Liver (tissue), 9 donors: ENCODE data around the gene SLC38A10. TPM values are rescaled to one million over a fixed set of nuclear protein-coding genes. Genes with fewer than 3 reads are reported as not detected.

Source experiments
- DNase-seq: peaks from one replicate; pipeline ENCODE4 v3.0.0-alpha.2; 2017; ENCODE audit warnings: low spot score
- H3K27ac ChIP-seq, 2 donors: one replicate each; pipeline ENCODE4 v1.7.0; 2013; ENCODE audit warnings: inconsistent platforms in 2 of 2, low read length in 2 of 2, control low read depth in 1 of 2, low read depth in 1 of 2, mild to moderate bottlenecking in 1 of 2
- H3K27me3 ChIP-seq, 4 donors: one replicate each; pipeline versions ENCODE4 v1.6.1 to v1.7.0; 2013; ENCODE audit warnings: low read length in 3 of 4, inconsistent platforms in 1 of 4, mild to moderate bottlenecking in 1 of 4, moderate library complexity in 1 of 4; ENCODE audit not compliant: control insufficient read depth in 4 of 4, insufficient read depth in 4 of 4
- H3K36me3 ChIP-seq, 4 donors: one replicate each; pipeline versions ENCODE4 v1.6.1 to v1.7.0; 2013; ENCODE audit warnings: low read length in 3 of 4, mild to moderate bottlenecking in 3 of 4, low read depth in 1 of 4, moderate library complexity in 1 of 4; ENCODE audit not compliant: control insufficient read depth in 4 of 4, insufficient read depth in 3 of 4
- H3K4me1 ChIP-seq, 4 donors: one replicate each; pipeline versions ENCODE4 v1.6.1 to v1.7.0; 2013; ENCODE audit warnings: low read length in 3 of 4, mild to moderate bottlenecking in 3 of 4, moderate library complexity in 1 of 4; ENCODE audit not compliant: control insufficient read depth in 4 of 4, insufficient read depth in 4 of 4
- H3K4me3 ChIP-seq, 3 donors: one replicate each; pipeline versions ENCODE4 v1.6.1 to v1.7.0; 2013; ENCODE audit warnings: low read length in 3 of 3, control low read depth in 1 of 3, low read depth in 1 of 3, mild to moderate bottlenecking in 1 of 3
- H3K9ac ChIP-seq, 2 donors: one replicate each; pipeline ENCODE4 v1.7.0; 2013; ENCODE audit warnings: low read length in 2 of 2, mild to moderate bottlenecking in 2 of 2, moderate library complexity in 2 of 2, control low read depth in 1 of 2, low read depth in 1 of 2
- H3K9me3 ChIP-seq, 4 donors: one replicate each; pipeline versions ENCODE4 v1.6.1 to v1.7.0; 2013; ENCODE audit warnings: low read length in 3 of 4; ENCODE audit not compliant: control insufficient read depth in 4 of 4
- ATF3 ChIP-seq: IDR thresholded peaks from 2 replicates; pipeline ENCODE4 v1.6.1; 2016; ENCODE audit warnings: antibody characterized with exemption
- CTCF ChIP-seq: fragments of 150-350 bp; IDR thresholded peaks from 2 replicates; pipeline ENCODE4 v1.5.1; 2017; ENCODE audit warnings: improper control_type of control experiment, low read depth, low read length; ENCODE audit not compliant: missing input control
- EGR1 ChIP-seq, 2 donors: IDR thresholded peaks; 2 replicates each; pipeline ENCODE4 v1.6.1; 2016 to 2018; ENCODE audit warnings: antibody characterized with exemption in 2 of 2, low read depth in 2 of 2
- FOXA1 ChIP-seq: IDR thresholded peaks from 2 replicates; pipeline ENCODE4 v1.6.1; 2016; ENCODE audit warnings: antibody characterized with exemption
- FOXA2 ChIP-seq: IDR thresholded peaks from 2 replicates; pipeline ENCODE4 v1.6.1; 2016; ENCODE audit warnings: antibody characterized with exemption
- GABPA ChIP-seq, 2 donors: IDR thresholded peaks in 1 of 2; conservative IDR thresholded peaks in 1 of 2; 2 replicates each; pipeline ENCODE4 v1.6.1; 2016; ENCODE audit warnings: antibody characterized with exemption in 2 of 2, mild to moderate bottlenecking in 1 of 2, moderate library complexity in 1 of 2
- HNF4A ChIP-seq, 2 donors: conservative IDR thresholded peaks; 2 replicates each; pipeline ENCODE4 v1.6.1; 2016; ENCODE audit warnings: antibody characterized with exemption in 2 of 2, mild to moderate bottlenecking in 2 of 2
- HNF4G ChIP-seq: IDR thresholded peaks from 2 replicates; pipeline ENCODE4 v1.6.1; 2016; ENCODE audit warnings: antibody characterized with exemption
- JUND ChIP-seq, 2 donors: IDR thresholded peaks; 2 replicates each; pipeline ENCODE4 v1.6.1; 2016; ENCODE audit warnings: antibody characterized with exemption in 2 of 2
- MAX ChIP-seq: IDR thresholded peaks from 2 replicates; pipeline ENCODE4 v1.6.1; 2016; ENCODE audit warnings: antibody characterized with exemption
- NR2F2 ChIP-seq: IDR thresholded peaks from 2 replicates; pipeline ENCODE4 v1.6.1; 2016; ENCODE audit warnings: antibody characterized with exemption
- RAD21 ChIP-seq, 2 donors: IDR thresholded peaks; 2 replicates each; pipeline ENCODE4 v1.6.1; 2016; ENCODE audit warnings: antibody characterized with exemption in 2 of 2, mild to moderate bottlenecking in 2 of 2
- REST ChIP-seq: IDR thresholded peaks from 2 replicates; pipeline ENCODE4 v1.6.1; 2016; ENCODE audit warnings: antibody characterized with exemption, mild to moderate bottlenecking
- RXRA ChIP-seq, 2 donors: IDR thresholded peaks; 2 replicates each; pipeline ENCODE4 v1.6.1; 2017 to 2018; ENCODE audit warnings: antibody characterized with exemption in 2 of 2, mild to moderate bottlenecking in 1 of 2
- SP1 ChIP-seq: IDR thresholded peaks from 2 replicates; pipeline ENCODE4 v1.6.1; 2018; ENCODE audit warnings: antibody characterized with exemption, mild to moderate bottlenecking
- TAF1 ChIP-seq: conservative IDR thresholded peaks from 2 replicates; pipeline ENCODE4 v1.6.1; 2016; ENCODE audit warnings: antibody characterized with exemption, mild to moderate bottlenecking
- YY1 ChIP-seq: IDR thresholded peaks from 2 replicates; pipeline ENCODE4 v1.6.1; 2016; ENCODE audit warnings: antibody characterized with exemption, mild to moderate bottlenecking
- ZBTB33 ChIP-seq: IDR thresholded peaks from 2 replicates; pipeline ENCODE4 v1.6.1; 2016; ENCODE audit warnings: antibody characterized with exemption
- WGBS: extraction: QIAGEN DNeasy Blood & Tissue Kit; methylation state at CpG from one replicate; pipeline ENCODE4 v1.1.7; 2013; 5-methylcytosine and 5-hydroxymethylcytosine counted together
- polyA plus RNA-seq, 2 donors: library from polyadenylated mRNA; stranded (reverse) in 1 of 2; unstranded in 1 of 2; fragments of 200-250 nt in 1 of 2; fragments of >200 nt in 1 of 2; fragmentation: Nextera tagmentation in 1 of 2; extraction: Ambion mirVana in 1 of 2; gene quantifications; one replicate each; pipeline versions ENCODE4 v1.2.1 to v1.2.3, GENCODE V29; 2013 to 2015
- total RNA-seq, 2 donors: library from RNA; depleted of rRNA; stranded (reverse); fragments of >200 nt; gene quantifications; one replicate each; pipeline ENCODE4 v1.2.3, GENCODE V29; 2014
- donor health status: healthy.
- donor health status: healthy.
- donor health status: healthy.
- donor health status: healthy.
- donor health status: healthy.

The SLC38A10 gene
- total RNA-seq (100 to 1,000 TPM in 1 of 2 donors, 10 to 100 TPM in 1; 34.2 to 117 TPM), polyA plus RNA-seq (10 to 100 TPM; 29.3 to 75.2 TPM)

- Histone ChIP-seq H3K9me3 (no peaks in the 10 kb centered on the region), H3K36me3 (peaks cover 0 to 2% (median 0%) of the 10 kb centered on the region in 4 donors), H3K4me1 (peaks cover 5 to 54% (median 25%) of the 10 kb centered on the region in 4 donors), H3K4me3 (peak within 1 kb of the TSS; percentile 75 to 92 (median 85)), H3K27me3 (no peaks in the 10 kb centered on the region), H3K27ac (peak within 1 kb of the TSS; percentile 88 to 92), H3K9ac (peak within 1 kb of the TSS; percentile 94 to 99)
- under 1% methylated on average over 59 of the region's 59 CpGs for WGBS
- peak; percentile 90 for DNase-seq
- TF ChIP-seq RXRA (IDR thresholded peaks at IDR 0.05) (peak; percentile 73 to 89), REST (peak; percentile 66), YY1 (peak; percentile 84), ATF3 (no peak), FOXA2 (no peak), RAD21 (IDR thresholded peaks at IDR 0.05) (peak; percentile 19 to 27), TAF1 (no peak), HNF4G (peak; percentile 53), EGR1 (IDR thresholded peaks at IDR 0.05; ENCODE audit: low read depth in 2 of 2) (peak; percentile 70 to 77), HNF4A (conservative IDR thresholded peaks at IDR 0.05) (peak; percentile 88), SP1 (peak; percentile 84), NR2F2 (peak; percentile 63), CTCF (no peak), MAX (peak; percentile 73), FOXA1 (no peak), GABPA (IDR thresholded peaks at IDR 0.05 in 1 of 2, conservative IDR thresholded peaks at IDR 0.05 in 1 of 2) (peak; percentile 79 to 94), JUND (IDR thresholded peaks at IDR 0.05) (peak in 1 of 2 donors; percentile 27), ZBTB33 (peak; percentile 13)
Measured at GRCh38 chr17:81295031-81295675, at the start of gene SLC38A10. Gene SLC38A10 (minus strand): TSS chr17:81295307. CDS start chr17:81294921, 386 bp downstream.
